HCT116 (cell line): Measurements from ENCODE around the gene INF2. TPM values are rescaled to one million over a fixed set of nuclear protein-coding genes. Genes with fewer than 3 reads are reported as not detected.

Source experiments
- ATAC-seq: fragments of 200-7000 bp; cut with Tn5 transposase; 2 replicates; pipeline ENCODE4 v1.9.1; 2020; ENCODE audit warnings: mild to moderate bottlenecking, moderate library complexity
- BruUV-seq: library from RNA; stranded (reverse); fragments of 400-500 nt; replicated peaks from 2 replicates; lab custom pipeline; 2021; lab: Mats Ljungman, UMichigan
- CTCF ChIA-PET: fragments of 300-600 bp; sonication (Branson Sonifier 250); formaldehyde crosslinking; loops from one replicate; lab custom pipeline; 2021; ENCODE audit warnings: antibody characterized with exemption; lab: Charles Lee
- POLR2A ChIA-PET: fragments of 300-600, 350-600 bp; sonication (Branson Sonifier 250); formaldehyde crosslinking; loops from one replicate; lab custom pipeline; 2021; ENCODE audit warnings: antibody characterized with exemption; lab: Charles Lee
- RAD21 ChIA-PET, 2 experiments: fragments of 300-600 bp; sonication (Branson Sonifier 250); formaldehyde crosslinking; loops; one replicate each; lab custom pipeline; 2023; ENCODE audit warnings: low total read pairs in 2 of 2; ENCODE audit not compliant: uncharacterized antibody in 2 of 2, unreplicated experiment in 2 of 2, low non-redundant PET in 1 of 2; lab: Charles Lee
- DNase-seq: peaks from one replicate; pipeline ENCODE4 v3.0.0-alpha.2; 2010; ENCODE audit warnings: low read depth, low spot score
- H2AFZ ChIP-seq: fragments of 200-600 bp; shearing (Covaris generic), sonication (generic); 2 replicates; pipeline ENCODE4 v1.6.1; 2017; ENCODE audit warnings: low read depth, mixed run types, mixed read lengths, antibody characterized with exemption, low read length; ENCODE audit not compliant: poor library complexity, severe bottlenecking
- H3K27ac ChIP-seq: 2 replicates; pipeline ENCODE4 v1.5.1; 2012; ENCODE audit warnings: low read depth, low read length
- H3K27me3 ChIP-seq: fragments of 200-600 bp; sonication (generic); 2 replicates; pipeline ENCODE4 v1.6.1; 2016; ENCODE audit warnings: mixed run types, low read length, mixed read lengths; ENCODE audit not compliant: insufficient read depth
- H3K36me3 ChIP-seq, 2 experiments: fragments of 200-500 bp in 1 of 2; fragments of 200-600 bp in 1 of 2; sonication (Bioruptor generic) in 1 of 2; sonication (generic) in 1 of 2; 2 replicates each; pipeline versions ENCODE4 v1.5.1 to v1.6.1; 2014 to 2016; ENCODE audit warnings: low read length in 2 of 2, inconsistent platforms in 1 of 2, mixed read lengths in 1 of 2, mixed run types in 1 of 2; ENCODE audit not compliant: insufficient read depth in 2 of 2, control insufficient read depth in 1 of 2
- H3K4me1 ChIP-seq, 2 experiments: fragments of 200-600 bp in 1 of 2; sonication (generic) in 1 of 2; 2 replicates each; pipeline versions ENCODE4 v1.5.1 to v1.6.1; 2012 to 2017; ENCODE audit warnings: low read length in 2 of 2, inconsistent platforms in 1 of 2, mild to moderate bottlenecking in 1 of 2, mixed read lengths in 1 of 2, mixed run types in 1 of 2, moderate library complexity in 1 of 2; ENCODE audit not compliant: insufficient read depth in 2 of 2, control insufficient read depth in 1 of 2
- H3K4me2 ChIP-seq: fragments of 200-600 bp; sonication (generic); 2 replicates; pipeline ENCODE4 v1.6.1; 2017; ENCODE audit warnings: mixed run types, low read length, mixed read lengths
- H3K4me3 ChIP-seq, 2 experiments: fragments of 200-600 bp in 1 of 2; sonication (generic) in 1 of 2; replicated peaks in 1 of 2; 2 replicates each; pipeline ENCODE4 v1.5.1; 2011 to 2016; ENCODE audit warnings: low read length in 2 of 2, control low read depth in 1 of 2, low read depth in 1 of 2, mild to moderate bottlenecking in 1 of 2, mixed read lengths in 1 of 2, mixed run types in 1 of 2
- H3K79me2 ChIP-seq: fragments of 200-600 bp; sonication (generic); 2 replicates; pipeline ENCODE4 v1.6.1; 2017; ENCODE audit warnings: mild to moderate bottlenecking, mixed run types, low read length, moderate library complexity, mixed read lengths; ENCODE audit not compliant: insufficient read depth
- H3K9ac ChIP-seq: fragments of 200-600 bp; sonication (generic); 2 replicates; pipeline ENCODE4 v1.6.1; 2016; ENCODE audit warnings: low read length, mixed read lengths
- H3K9me2 ChIP-seq: fragments of 200-600 bp; sonication (generic), shearing (Covaris generic); 2 replicates; pipeline ENCODE4 v1.6.1; 2017; ENCODE audit warnings: mixed run types, mild to moderate bottlenecking, moderate library complexity; ENCODE audit not compliant: insufficient read depth
- H3K9me3 ChIP-seq, 2 experiments: fragments of 200-500 bp in 1 of 2; fragments of 200-600 bp in 1 of 2; sonication (Bioruptor generic) in 1 of 2; sonication (generic) in 1 of 2; 2 replicates each; pipeline ENCODE4 v1.6.1; 2014 to 2017; ENCODE audit warnings: low read length in 2 of 2, mixed read lengths in 2 of 2, inconsistent platforms in 1 of 2, low read depth in 1 of 2, mild to moderate bottlenecking in 1 of 2, mixed run types in 1 of 2, moderate library complexity in 1 of 2; ENCODE audit not compliant: control insufficient read depth in 1 of 2, insufficient read depth in 1 of 2
- H4K20me1 ChIP-seq: fragments of 200-600 bp; sonication (generic), shearing (Covaris generic); 2 replicates; pipeline ENCODE4 v1.6.1; 2017; ENCODE audit warnings: mixed run types, mild to moderate bottlenecking, moderate library complexity; ENCODE audit not compliant: insufficient read depth
- CEBPB ChIP-seq: IDR thresholded peaks from 2 replicates; pipeline ENCODE4 v1.6.1; 2012; ENCODE audit warnings: low read depth
- ELF1 ChIP-seq: IDR thresholded peaks from 2 replicates; pipeline ENCODE4 v1.6.1; 2012; ENCODE audit warnings: low read depth, borderline replicate concordance
- FOSL1 ChIP-seq: IDR thresholded peaks from 2 replicates; pipeline ENCODE4 v1.6.1; 2012; ENCODE audit warnings: low read depth
- JUND ChIP-seq: IDR thresholded peaks from 2 replicates; pipeline ENCODE4 v1.6.1; 2012
- POLR2A ChIP-seq: IDR thresholded peaks from 2 replicates; pipeline ENCODE4 v1.7.0; 2011; ENCODE audit warnings: borderline replicate concordance; ENCODE audit not compliant: insufficient read depth, insufficient read length; ENCODE audit errors: extremely low read depth
- POLR2AphosphoS5 ChIP-seq: IDR thresholded peaks from 2 replicates; pipeline ENCODE4 v1.6.1; 2011; ENCODE audit warnings: mild to moderate bottlenecking, low read depth, low read length, moderate library complexity
- ZFX ChIP-seq: fragments of 450-650 bp; IDR thresholded peaks from 2 replicates; pipeline ENCODE4 v1.6.1; 2017
- ZNF274 ChIP-seq: fragments of 200-500 bp; sonication (Bioruptor generic); IDR thresholded peaks from 2 replicates; pipeline ENCODE4 v1.6.1; 2014; ENCODE audit warnings: mild to moderate bottlenecking, low read depth, low read length, inconsistent platforms
- intact Hi-C: fragments of 100-400 bp; cut with micrococcal nuclease; formaldehyde crosslinking; loops from 2 replicates; pipeline ENCODE4 v1.10.0; 2022
- total RNA-seq: library from RNA; stranded (reverse); gene quantifications from one replicate; pipeline ENCODE4 v1.2.1, GENCODE V29; 2021; ENCODE audit not compliant: unreplicated experiment
- TF ChIP-seq, protein P1 (sequence below): IDR thresholded peaks from 2 replicates; pipeline ENCODE4 v1.6.1; 2012
- TF ChIP-seq, protein P2 (sequence below), 3 experiments: fragments of 200-600 bp in 1 of 3; sonication (generic) in 1 of 3; IDR thresholded peaks in 2 of 3; conservative IDR thresholded peaks in 1 of 3; 2 replicates each; pipeline ENCODE4 v1.5.1; 2012 to 2017; ENCODE audit warnings: low read depth in 2 of 3, low read length in 2 of 3, antibody characterized with exemption in 1 of 3, borderline replicate concordance in 1 of 3, control low read depth in 1 of 3, mild to moderate bottlenecking in 1 of 3, mixed read lengths in 1 of 3, mixed run types in 1 of 3, moderate library complexity in 1 of 3; ENCODE audit not compliant: insufficient read depth in 1 of 3
- TF ChIP-seq, protein P3 (sequence below): IDR thresholded peaks from 2 replicates; pipeline ENCODE4 v1.6.1; 2011; ENCODE audit warnings: mild to moderate bottlenecking, low read length, moderate library complexity; ENCODE audit not compliant: insufficient replicate concordance; ENCODE audit errors: extremely low read depth
- TF ChIP-seq, protein P4 (sequence below): IDR thresholded peaks from 2 replicates; pipeline ENCODE4 v1.6.1; 2012

Gene INF2
- total RNA-seq, 1 experiment from 2014 or later, result 95.8 TPM

DNA sequence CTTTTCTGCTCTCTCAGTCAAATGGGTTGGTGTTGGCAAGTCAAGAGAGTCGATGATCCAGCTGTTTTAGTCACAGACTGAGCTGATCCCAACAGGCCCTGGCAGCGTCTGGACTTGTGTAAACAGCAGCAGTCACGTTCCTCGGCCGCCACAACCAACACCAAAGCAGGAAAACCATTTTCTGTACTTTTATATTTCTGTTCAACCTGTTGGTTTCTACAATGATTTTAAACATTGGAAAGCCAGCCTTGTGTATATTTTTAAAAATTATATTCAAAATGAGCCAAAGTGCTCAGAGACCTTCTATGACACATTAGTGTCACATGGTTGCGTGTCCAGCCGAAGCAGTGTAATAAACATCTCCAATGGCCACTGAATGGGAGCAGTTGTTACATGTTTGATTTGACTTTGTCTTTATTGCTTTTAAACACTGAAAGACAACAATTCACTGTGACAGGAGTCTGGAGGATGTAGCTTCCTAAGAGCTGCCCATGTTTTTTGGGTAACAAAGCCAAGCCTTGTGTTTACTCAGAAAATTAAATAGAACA, 57.6 kb downstream of the INF2 start (continued):
- TF ChIP-seq ZNF274, result no peak
- no peak for TF ChIP-seq ELF1
- no peak for TF ChIP-seq JUND

DNA sequence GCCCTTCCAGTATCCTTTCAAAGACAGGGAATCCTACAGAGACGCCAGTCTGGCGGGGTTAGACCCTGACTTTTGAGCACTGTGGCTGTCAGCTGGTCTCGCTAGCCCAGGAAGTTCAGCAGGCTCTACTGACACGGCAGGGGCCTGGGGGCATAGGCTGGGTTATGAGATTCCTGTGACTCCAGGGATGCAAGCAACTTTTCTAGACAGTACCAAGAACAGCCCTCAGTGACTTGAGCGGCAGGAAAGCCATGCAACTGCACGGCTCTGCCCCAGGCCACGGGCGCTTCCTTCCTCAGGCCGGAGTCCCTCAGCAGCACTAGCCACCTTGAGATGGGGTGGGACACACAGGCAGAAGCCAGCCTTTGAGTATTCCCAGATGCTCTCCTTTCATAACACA, 58.5 kb downstream of the INF2 start:
- Histone ChIP-seq H3K79me2 (no peaks in the 10 kb centered on the region), H3K9me2 (no peaks in the 10 kb centered on the region), H3K9me3 (no peaks in the 10 kb centered on the region), H3K36me3 (no peaks in the 10 kb centered on the region), H3K4me1 (peaks cover 14 to 23% of the 10 kb centered on the region in 2 experiments), H3K9ac (no peak overlapping the region), H3K4me3 (no peak overlapping the region), H4K20me1 (no peaks in the 10 kb centered on the region), H3K27me3 (no peaks in the 10 kb centered on the region), H3K27ac (no peak overlapping the region), H3K4me2 (no peak overlapping the region), H2AFZ (no peak overlapping the region)
- intact Hi-C loops, result no loop called here
- RAD21 ChIA-PET, result no interaction called here
- CTCF ChIA-PET, result no interaction called here
- POLR2A ChIA-PET, result no interaction called here
- BruUV-seq, result no TSS peak
- ATAC-seq (no peak), DNase-seq (no peak)
- no peak for TF ChIP-seq POLR2AphosphoS5
- TF ChIP-seq, protein P1, sequence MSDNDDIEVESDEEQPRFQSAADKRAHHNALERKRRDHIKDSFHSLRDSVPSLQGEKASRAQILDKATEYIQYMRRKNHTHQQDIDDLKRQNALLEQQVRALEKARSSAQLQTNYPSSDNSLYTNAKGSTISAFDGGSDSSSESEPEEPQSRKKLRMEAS, result no peak
- TF ChIP-seq ZFX, result no peak

DNA sequence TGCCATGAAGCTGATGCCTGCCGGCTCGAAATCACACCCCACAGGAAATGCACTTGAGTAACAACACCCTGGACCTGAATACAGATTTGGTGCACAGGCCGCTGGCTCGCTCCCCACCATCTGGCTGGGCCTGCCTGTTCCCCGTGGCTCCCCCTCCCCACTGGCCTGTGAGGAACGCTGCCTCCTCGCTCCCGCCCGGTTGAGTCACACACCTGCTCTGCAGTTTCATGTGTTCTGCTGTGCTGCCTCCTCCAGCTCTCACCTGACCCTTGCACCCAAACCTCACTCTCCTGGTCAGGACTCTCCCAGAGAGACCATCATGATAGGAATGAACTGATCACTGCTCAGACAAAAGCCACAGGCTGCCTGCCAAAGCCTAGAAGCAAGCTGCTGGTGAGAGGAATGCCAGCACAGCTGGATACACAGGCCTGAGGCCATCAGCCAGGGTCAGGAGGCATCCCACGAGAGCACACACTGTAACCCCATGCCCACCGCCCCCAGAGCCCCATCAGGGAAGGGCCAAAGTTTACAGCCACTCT, 59.8 kb downstream of the INF2 start:
- Histone ChIP-seq H3K27ac (no peak overlapping the region), H3K9ac (peak overlapping the region; percentile 14; the same call in 1 of the 2 replicates), H3K9me3 (no peaks in the 10 kb centered on the region), H4K20me1 (no peaks in the 10 kb centered on the region), H3K9me2 (no peaks in the 10 kb centered on the region), H3K79me2 (peaks cover 12% of the 10 kb centered on the region), H3K4me3 (no peak overlapping the region), H3K4me1 (peaks cover 16 to 28% of the 10 kb centered on the region in 2 experiments), H2AFZ (no peak overlapping the region), H3K27me3 (no peaks in the 10 kb centered on the region), H3K4me2 (peak overlapping the region; percentile 40), H3K36me3 (no peaks in the 10 kb centered on the region)
- DNase-seq, result no peak
- RAD21 ChIA-PET, result no interaction called here
- ATAC-seq, result no peak
- intact Hi-C loops, result no loop called here
- CTCF ChIA-PET, result interaction anchor here (1.7 kb wide), 1 partner anchor 24 kb away, joined by 5 read pairs; no protein-coding TSS in a partner anchor
- no TSS peak for BruUV-seq
- POLR2A ChIA-PET, result interaction anchor here (1.0 kb wide), 1 partner anchor 16 kb away, joined by 3 read pairs; no protein-coding TSS in a partner anchor
- no peak for TF ChIP-seq POLR2A
- TF ChIP-seq, protein P2, sequence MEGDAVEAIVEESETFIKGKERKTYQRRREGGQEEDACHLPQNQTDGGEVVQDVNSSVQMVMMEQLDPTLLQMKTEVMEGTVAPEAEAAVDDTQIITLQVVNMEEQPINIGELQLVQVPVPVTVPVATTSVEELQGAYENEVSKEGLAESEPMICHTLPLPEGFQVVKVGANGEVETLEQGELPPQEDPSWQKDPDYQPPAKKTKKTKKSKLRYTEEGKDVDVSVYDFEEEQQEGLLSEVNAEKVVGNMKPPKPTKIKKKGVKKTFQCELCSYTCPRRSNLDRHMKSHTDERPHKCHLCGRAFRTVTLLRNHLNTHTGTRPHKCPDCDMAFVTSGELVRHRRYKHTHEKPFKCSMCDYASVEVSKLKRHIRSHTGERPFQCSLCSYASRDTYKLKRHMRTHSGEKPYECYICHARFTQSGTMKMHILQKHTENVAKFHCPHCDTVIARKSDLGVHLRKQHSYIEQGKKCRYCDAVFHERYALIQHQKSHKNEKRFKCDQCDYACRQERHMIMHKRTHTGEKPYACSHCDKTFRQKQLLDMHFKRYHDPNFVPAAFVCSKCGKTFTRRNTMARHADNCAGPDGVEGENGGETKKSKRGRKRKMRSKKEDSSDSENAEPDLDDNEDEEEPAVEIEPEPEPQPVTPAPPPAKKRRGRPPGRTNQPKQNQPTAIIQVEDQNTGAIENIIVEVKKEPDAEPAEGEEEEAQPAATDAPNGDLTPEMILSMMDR (IDR thresholded peaks at IDR 0.05 in 2 of 3, conservative IDR thresholded peaks at IDR 0.05 in 1 of 3; ENCODE audit: borderline replicate concordance in 1 of 3, insufficient read depth in 1 of 3, low read depth in 2 of 3, low read length in 2 of 3), result no peak
- TF ChIP-seq ZFX, result no peak
- TF ChIP-seq, protein P3, sequence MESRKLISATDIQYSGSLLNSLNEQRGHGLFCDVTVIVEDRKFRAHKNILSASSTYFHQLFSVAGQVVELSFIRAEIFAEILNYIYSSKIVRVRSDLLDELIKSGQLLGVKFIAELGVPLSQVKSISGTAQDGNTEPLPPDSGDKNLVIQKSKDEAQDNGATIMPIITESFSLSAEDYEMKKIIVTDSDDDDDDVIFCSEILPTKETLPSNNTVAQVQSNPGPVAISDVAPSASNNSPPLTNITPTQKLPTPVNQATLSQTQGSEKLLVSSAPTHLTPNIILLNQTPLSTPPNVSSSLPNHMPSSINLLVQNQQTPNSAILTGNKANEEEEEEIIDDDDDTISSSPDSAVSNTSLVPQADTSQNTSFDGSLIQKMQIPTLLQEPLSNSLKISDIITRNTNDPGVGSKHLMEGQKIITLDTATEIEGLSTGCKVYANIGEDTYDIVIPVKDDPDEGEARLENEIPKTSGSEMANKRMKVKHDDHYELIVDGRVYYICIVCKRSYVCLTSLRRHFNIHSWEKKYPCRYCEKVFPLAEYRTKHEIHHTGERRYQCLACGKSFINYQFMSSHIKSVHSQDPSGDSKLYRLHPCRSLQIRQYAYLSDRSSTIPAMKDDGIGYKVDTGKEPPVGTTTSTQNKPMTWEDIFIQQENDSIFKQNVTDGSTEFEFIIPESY, result no peak
- TF ChIP-seq FOSL1, result no peak
- no peak for TF ChIP-seq ELF1
- no peak for TF ChIP-seq CEBPB
- TF ChIP-seq, protein P4, sequence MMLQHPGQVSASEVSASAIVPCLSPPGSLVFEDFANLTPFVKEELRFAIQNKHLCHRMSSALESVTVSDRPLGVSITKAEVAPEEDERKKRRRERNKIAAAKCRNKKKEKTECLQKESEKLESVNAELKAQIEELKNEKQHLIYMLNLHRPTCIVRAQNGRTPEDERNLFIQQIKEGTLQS, result no peak
- TF ChIP-seq, protein P1, result no peak
- no peak for TF ChIP-seq ZNF274
